Measurements from ENCODE around the gene SPAG9.

The SPAG9 gene

GRCh38 chr17:50918071-50918932 lies 202.4 kb downstream of the SPAG9 start:
- DNase-seq (ENCODE audit: low read depth, low spot score): no peak

DNA sequence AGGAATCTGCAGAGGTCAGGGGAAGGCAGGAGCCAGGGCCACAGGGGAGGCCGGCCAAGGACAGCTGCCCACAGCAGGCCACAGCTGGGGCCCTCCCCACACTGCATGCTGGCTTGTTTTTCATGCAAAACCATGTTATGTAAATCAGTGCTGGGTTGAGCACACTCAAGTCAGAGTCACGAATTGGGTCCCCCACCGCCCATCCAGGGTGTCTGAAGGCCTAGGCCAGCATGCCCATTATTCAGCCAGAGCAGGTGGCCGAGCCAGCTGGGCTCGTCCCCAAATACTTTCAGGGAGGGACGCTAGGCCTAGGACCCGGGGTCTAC lies 203.3 kb downstream of the SPAG9 start:
- no peak for DNase-seq (ENCODE audit: low read depth, low spot score)

DNA sequence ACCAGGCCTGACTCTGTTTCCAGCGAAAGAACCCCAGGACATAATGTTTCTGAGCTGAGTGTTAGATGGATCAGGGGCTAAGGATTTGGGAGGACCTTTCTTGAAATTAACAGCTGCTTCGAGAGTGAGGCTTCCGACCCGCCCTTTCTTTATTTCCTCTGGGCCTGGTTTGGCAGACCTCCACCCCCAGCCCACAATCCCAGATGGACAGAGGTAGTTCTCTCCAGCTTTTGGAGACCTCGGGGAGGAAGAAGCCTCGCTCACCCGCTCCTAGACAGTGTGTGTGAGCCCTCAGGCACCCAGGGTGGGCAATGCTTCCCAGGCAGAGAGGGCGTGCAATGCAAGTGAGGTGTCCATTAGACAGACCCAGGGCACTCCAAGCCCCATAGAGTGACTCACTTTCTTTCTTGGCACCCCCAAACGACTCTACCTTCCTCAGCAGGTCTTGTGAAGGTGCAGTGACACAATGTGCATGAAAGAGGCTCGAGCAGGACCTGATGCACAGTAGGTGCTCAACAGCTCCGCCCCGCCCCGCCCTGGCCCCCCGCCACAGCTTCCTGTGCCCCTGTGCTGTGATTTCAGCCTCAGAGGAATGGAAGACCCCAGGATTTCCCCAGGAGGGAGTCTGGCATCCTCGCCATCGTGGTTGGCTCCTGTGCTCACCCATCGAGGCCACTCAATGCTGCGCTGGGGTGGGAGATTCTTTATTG lies 203.8 kb downstream of the SPAG9 start:
- DNase-seq (ENCODE audit: low read depth, low spot score): no peak

DNA sequence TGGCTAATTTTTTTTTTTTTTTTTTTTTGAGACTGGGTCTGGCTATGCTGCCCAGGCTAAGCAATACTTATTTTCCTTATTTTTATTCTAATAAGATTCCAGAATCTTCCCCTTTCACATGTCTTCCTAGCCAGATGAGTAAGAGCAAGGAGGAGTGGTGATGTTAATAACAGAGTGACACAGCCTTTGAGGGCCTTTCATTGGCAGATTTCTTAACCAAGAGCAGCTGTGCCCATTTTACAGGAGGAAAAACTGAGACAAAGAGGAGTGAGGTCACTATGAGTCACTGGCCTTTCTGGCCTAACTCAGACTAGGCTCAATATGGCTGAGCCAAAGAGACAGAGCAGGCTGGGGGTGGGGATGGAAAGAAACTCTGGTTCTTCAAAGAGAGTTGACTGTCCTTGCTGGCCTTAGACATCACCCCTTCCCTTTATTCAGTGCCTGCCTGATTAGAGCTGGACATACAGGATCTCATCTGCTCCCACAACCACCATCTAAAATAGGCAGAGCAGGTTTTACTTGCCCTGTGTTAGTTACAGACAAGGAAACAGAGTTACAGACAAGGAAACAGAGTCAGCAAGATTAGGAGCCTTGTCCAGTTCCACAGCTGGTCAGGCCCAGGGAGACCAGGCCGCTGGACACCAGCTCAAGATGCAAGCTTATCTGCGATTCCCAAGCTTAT lies 204.5 kb downstream of the SPAG9 start:
- DNase-seq (ENCODE audit: low read depth, low spot score): no peak

GRCh38 chr17:50914505-50915063 lies 206.1 kb downstream of the SPAG9 start:
- DNase-seq (ENCODE audit: low read depth, low spot score): no peak

- no peak for DNase-seq (ENCODE audit: low read depth, low spot score)
These were observed 207.5 kb downstream of the SPAG9 start for GRCh38 chr17:50913120-50913519.

All from iPS DF 19.7 (cell line).